PC-3 (cell line): Measurements from ENCODE around the gene SMC6. TPM values are rescaled to one million over a fixed set of nuclear protein-coding genes. Genes with fewer than 3 reads are reported as not detected.

Experiments
- ATAC-seq: fragments of 200-7000 bp; cut with Tn5 transposase; 2 replicates; pipeline ENCODE4 v1.9.1; 2020; ENCODE audit warnings: mild to moderate bottlenecking, moderate library complexity
- BruUV-seq: library from RNA; stranded (reverse); fragments of 400-500 nt; replicated peaks from 2 replicates; lab custom pipeline; 2021; lab: Mats Ljungman, UMichigan
- CTCF ChIA-PET: fragments of 300-600 bp; sonication (Branson Sonifier 250); formaldehyde crosslinking; loops from one replicate; lab custom pipeline; 2022; ENCODE audit warnings: antibody characterized with exemption; lab: Charles Lee
- POLR2A ChIA-PET: fragments of 300-600 bp; sonication (Branson Sonifier 250); formaldehyde crosslinking; loops from one replicate; lab custom pipeline; 2022; ENCODE audit warnings: antibody characterized with exemption; ENCODE audit not compliant: unreplicated experiment; lab: Charles Lee
- DNase-seq: peaks from one replicate; pipeline ENCODE4 v3.0.0-alpha.2; 2015
- H2AFZ ChIP-seq: fragments of 300-600 bp; sonication (generic); 2 replicates; pipeline ENCODE4 v1.6.0; 2016; ENCODE audit warnings: antibody characterized with exemption, low read length
- H3F3A ChIP-seq: fragments of 300-600 bp; sonication (generic); one replicate; pipeline ENCODE4 v1.6.0; 2017; ENCODE audit warnings: antibody characterized with exemption, low read length, control low read depth, mild to moderate bottlenecking; ENCODE audit not compliant: unreplicated experiment
- H3K27ac ChIP-seq: fragments of 300-600 bp; sonication (generic); 2 replicates; pipeline ENCODE4 v1.5.1; 2016; ENCODE audit warnings: mild to moderate bottlenecking, low read length
- H3K27me3 ChIP-seq: fragments of 300-600 bp; sonication (generic); 2 replicates; pipeline ENCODE4 v1.6.1; 2016; ENCODE audit warnings: low read length, mixed read lengths
- H3K36me3 ChIP-seq: fragments of 300-600 bp; sonication (generic); 2 replicates; pipeline ENCODE4 v1.6.1; 2016; ENCODE audit warnings: low read depth, mixed run types, low read length, mixed read lengths
- H3K4me1 ChIP-seq: fragments of 300-600 bp; sonication (generic); 2 replicates; pipeline ENCODE4 v1.5.1; 2016; ENCODE audit warnings: low read length; ENCODE audit not compliant: insufficient read depth
- H3K4me2 ChIP-seq: fragments of 300-600 bp; sonication (generic); 2 replicates; pipeline ENCODE4 v1.6.0; 2016; ENCODE audit warnings: low read length
- H3K4me3 ChIP-seq: fragments of 300-600 bp; sonication (generic); 2 replicates; pipeline ENCODE4 v1.5.1; 2016; ENCODE audit warnings: mild to moderate bottlenecking, low read length, mixed read lengths
- H3K79me2 ChIP-seq: fragments of 300-600 bp; sonication (generic); 2 replicates; pipeline ENCODE4 v1.6.1; 2017; ENCODE audit warnings: low read length, mixed read lengths
- H3K9ac ChIP-seq: fragments of 300-600 bp; sonication (generic); 2 replicates; pipeline ENCODE4 v1.6.0; 2016; ENCODE audit warnings: mild to moderate bottlenecking, low read length
- H3K9me2 ChIP-seq: fragments of 300-600 bp; sonication (generic); replicated peaks from 2 replicates; pipeline ENCODE4 v1.6.1; 2016; ENCODE audit warnings: mixed run types, low read length, mixed read lengths
- H3K9me3 ChIP-seq: fragments of 300-600 bp; sonication (generic); 2 replicates; pipeline ENCODE4 v1.6.1; 2016; ENCODE audit warnings: low read length, mixed read lengths
- H4K20me1 ChIP-seq: fragments of 300-600 bp; sonication (generic); 2 replicates; pipeline ENCODE4 v1.6.1; 2016; ENCODE audit warnings: low read length, mixed read lengths
- EZH2 ChIP-seq: fragments of 300-600 bp; sonication (generic); IDR thresholded peaks from one replicate; pipeline ENCODE4 v1.6.1; 2017; ENCODE audit warnings: antibody characterized with exemption, mild to moderate bottlenecking, low read length; ENCODE audit not compliant: unreplicated experiment
- EZH2phosphoT487 ChIP-seq: fragments of 300-600 bp; sonication (generic); IDR thresholded peaks from 2 replicates; pipeline ENCODE4 v1.6.1; 2018; ENCODE audit warnings: mild to moderate bottlenecking, antibody characterized with exemption, low read length, borderline replicate concordance
- intact Hi-C: fragments of 100-400 bp; cut with micrococcal nuclease; formaldehyde crosslinking; loops from 2 replicates; pipeline ENCODE4 v1.9.0; 2023
- total RNA-seq: library from RNA; depleted of rRNA; stranded (reverse); fragments of >200 nt; gene quantifications from 2 replicates; pipeline ENCODE4 v1.2.3, GENCODE V29; 2014
- TF ChIP-seq, protein P1 (sequence below): fragments of 300-600 bp; sonication (generic); conservative IDR thresholded peaks from 2 replicates; pipeline ENCODE4 v1.5.1; 2017; ENCODE audit warnings: antibody characterized with exemption, low read depth, mild to moderate bottlenecking, low read length

The SMC6 gene
- total RNA-seq, 1 experiment from 2014 or later: 15.6 TPM

DNA sequence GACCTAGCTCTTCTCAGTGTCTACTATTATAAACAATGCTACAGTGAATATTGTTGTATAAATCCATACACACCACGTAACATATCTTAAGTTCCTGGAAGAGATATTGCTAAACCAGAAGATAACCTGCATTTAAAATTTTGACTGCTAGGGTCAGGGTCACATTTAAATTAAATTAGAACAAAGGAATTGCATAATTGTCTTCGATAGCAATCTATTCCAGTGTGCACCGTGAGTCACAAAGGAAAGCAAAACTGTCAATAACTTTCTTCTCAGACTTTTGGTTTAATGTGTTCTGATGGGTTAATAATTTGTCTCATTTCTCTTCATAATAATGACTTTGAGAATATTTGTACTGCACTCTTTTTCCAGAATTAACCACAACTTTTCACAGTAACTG, 4.5 kb upstream of the SMC6 start:
- no peak for ATAC-seq
- H3K36me3 ChIP-seq: peaks cover 11% of the 10 kb centered on the region; the same call in 1 of the 2 replicates
- H3K4me1 ChIP-seq: peaks cover 23% of the 10 kb centered on the region
- TF ChIP-seq EZH2phosphoT487 (no peak), EZH2 (no peak)
- TF ChIP-seq, protein P1, sequence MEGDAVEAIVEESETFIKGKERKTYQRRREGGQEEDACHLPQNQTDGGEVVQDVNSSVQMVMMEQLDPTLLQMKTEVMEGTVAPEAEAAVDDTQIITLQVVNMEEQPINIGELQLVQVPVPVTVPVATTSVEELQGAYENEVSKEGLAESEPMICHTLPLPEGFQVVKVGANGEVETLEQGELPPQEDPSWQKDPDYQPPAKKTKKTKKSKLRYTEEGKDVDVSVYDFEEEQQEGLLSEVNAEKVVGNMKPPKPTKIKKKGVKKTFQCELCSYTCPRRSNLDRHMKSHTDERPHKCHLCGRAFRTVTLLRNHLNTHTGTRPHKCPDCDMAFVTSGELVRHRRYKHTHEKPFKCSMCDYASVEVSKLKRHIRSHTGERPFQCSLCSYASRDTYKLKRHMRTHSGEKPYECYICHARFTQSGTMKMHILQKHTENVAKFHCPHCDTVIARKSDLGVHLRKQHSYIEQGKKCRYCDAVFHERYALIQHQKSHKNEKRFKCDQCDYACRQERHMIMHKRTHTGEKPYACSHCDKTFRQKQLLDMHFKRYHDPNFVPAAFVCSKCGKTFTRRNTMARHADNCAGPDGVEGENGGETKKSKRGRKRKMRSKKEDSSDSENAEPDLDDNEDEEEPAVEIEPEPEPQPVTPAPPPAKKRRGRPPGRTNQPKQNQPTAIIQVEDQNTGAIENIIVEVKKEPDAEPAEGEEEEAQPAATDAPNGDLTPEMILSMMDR: no peak
- no peak overlapping the region for H3K9ac ChIP-seq
- no peak for DNase-seq
- ChIA-PET CTCF (no interaction called here), POLR2A (no interaction called here)
- intact Hi-C loops: no loop called here
- no peak overlapping the region for H3K4me2 ChIP-seq
- BruUV-seq: no TSS peak
- H3K4me3 ChIP-seq: no peak overlapping the region
- no peaks in the 10 kb centered on the region for H3K27me3 ChIP-seq
- no peak overlapping the region for H2AFZ ChIP-seq
- peaks cover 67% of the 10 kb centered on the region for H3K79me2 ChIP-seq
- peaks cover 4% of the 10 kb centered on the region; the same call in 1 of the 2 replicates for H4K20me1 ChIP-seq
- H3F3A ChIP-seq: no peaks in the 10 kb centered on the region
- no peaks in the 10 kb centered on the region for H3K9me2 ChIP-seq
- H3K9me3 ChIP-seq: no peaks in the 10 kb centered on the region
- H3K27ac ChIP-seq: no peak overlapping the region

DNA sequence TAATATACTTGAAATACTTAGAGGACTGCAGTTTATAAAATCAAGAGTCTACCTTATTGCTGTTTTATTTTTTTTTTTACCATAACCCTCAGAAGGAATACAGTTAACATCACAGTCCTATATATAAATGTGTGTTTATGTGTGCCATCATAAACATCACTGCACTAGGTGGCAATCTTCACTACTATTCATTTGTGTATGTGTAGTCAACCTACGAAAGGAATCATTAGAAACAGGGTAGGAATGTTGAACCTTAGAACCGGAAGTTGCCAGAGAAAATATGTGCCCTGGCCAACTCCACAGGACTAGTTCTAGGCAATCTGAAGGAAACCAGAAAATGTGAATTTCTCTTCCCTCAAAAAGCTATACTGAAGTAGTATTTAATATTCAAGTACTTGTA, 3.7 kb upstream of the SMC6 start:
- BruUV-seq: no TSS peak
- DNase-seq (peak; percentile 12), ATAC-seq (no peak)
- no peaks in the 10 kb centered on the region for H3K9me2 ChIP-seq
- TF ChIP-seq EZH2phosphoT487 (no peak), EZH2 (no peak)
- TF ChIP-seq, protein P1: no peak; the same call in 1 of the 2 replicates
- H3K36me3 ChIP-seq: peaks cover 7% of the 10 kb centered on the region; the same call in 1 of the 2 replicates
- H2AFZ ChIP-seq: no peak overlapping the region
- intact Hi-C loops: no loop called here
- no peak overlapping the region for H3K27ac ChIP-seq
- no peak overlapping the region for H3K9ac ChIP-seq
- peak overlapping the region; percentile 18; the same call in 1 of the 2 replicates for H3K4me2 ChIP-seq
- peaks cover 24% of the 10 kb centered on the region for H3K4me1 ChIP-seq
- H3K27me3 ChIP-seq: no peaks in the 10 kb centered on the region
- ChIA-PET CTCF (no interaction called here), POLR2A (no interaction called here)
- no peaks in the 10 kb centered on the region for H3K9me3 ChIP-seq
- H3K4me3 ChIP-seq: no peak overlapping the region
- H4K20me1 ChIP-seq: peaks cover 4% of the 10 kb centered on the region; the same call in 1 of the 2 replicates
- H3F3A ChIP-seq: no peaks in the 10 kb centered on the region
- H3K79me2 ChIP-seq: peaks cover 75% of the 10 kb centered on the region

DNA sequence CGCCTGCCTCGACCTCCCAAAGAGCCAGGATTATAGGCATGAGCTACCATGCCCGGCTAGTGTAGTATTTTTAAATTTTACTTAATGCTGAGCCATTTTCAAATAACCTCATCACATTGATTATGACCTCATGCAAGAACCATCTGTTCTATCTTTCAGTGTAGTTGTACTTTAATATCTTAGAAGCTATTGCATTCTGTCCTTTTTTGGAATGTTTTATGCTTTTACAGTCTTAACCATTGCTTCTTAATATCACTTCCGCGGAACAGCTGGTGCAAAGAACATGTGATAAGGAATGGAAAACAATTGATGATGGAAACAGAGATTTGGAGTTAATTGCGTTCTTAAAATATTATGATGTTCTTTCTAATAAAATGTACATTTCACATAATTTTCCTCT, 3.1 kb upstream of the SMC6 start:
- Histone ChIP-seq H3K9me2 (no peaks in the 10 kb centered on the region), H3K79me2 (peaks cover 82% of the 10 kb centered on the region), H3K4me3 (no peak overlapping the region), H2AFZ (no peak overlapping the region), H3K9ac (no peak overlapping the region), H3K9me3 (no peaks in the 10 kb centered on the region), H3K4me1 (peaks cover 30% of the 10 kb centered on the region), H3K36me3 (peaks cover 6% of the 10 kb centered on the region; the same call in 1 of the 2 replicates), H4K20me1 (peaks cover 4% of the 10 kb centered on the region; the same call in 1 of the 2 replicates), H3K4me2 (peak overlapping the region; percentile 18), H3K27ac (no peak overlapping the region), H3K27me3 (no peaks in the 10 kb centered on the region), H3F3A (no peaks in the 10 kb centered on the region)
- ATAC-seq: no peak
- BruUV-seq: no TSS peak
- TF ChIP-seq, protein P1: no peak
- TF ChIP-seq EZH2 (no peak), EZH2phosphoT487 (no peak)
- ChIA-PET CTCF (no interaction called here), POLR2A (no interaction called here)
- no peak for DNase-seq
- intact Hi-C loops: no loop called here
